ENCODE results near the gene COX7B2. TPM values are rescaled to one million over a fixed set of nuclear protein-coding genes. Genes with fewer than 3 reads are reported as not detected.

COX7B2 gene
- total and polyA plus RNA-seq, 4 donors: not detected

GRCh38 chr4:46908148-46908547 is 897 bp downstream of the COX7B2 start:
- Histone ChIP-seq H3K36me3 (ENCODE audit: control insufficient read depth in 4 of 4, insufficient read depth in 4 of 4, low read length in 4 of 4) (no peaks in the 10 kb centered on the region), H3K9ac (ENCODE audit: insufficient read depth in 1 of 2, low read length in 2 of 2) (no peak overlapping the region), H3K9me3 (ENCODE audit: control insufficient read depth in 4 of 4, insufficient read depth in 3 of 4, low read length in 3 of 4) (no peaks in the 10 kb centered on the region), H3K27ac (ENCODE audit: low read depth in 1 of 2, low read length in 1 of 2) (no peak overlapping the region), H3K27me3 (ENCODE audit: control insufficient read depth in 3 of 3, insufficient read depth in 3 of 3, low read length in 2 of 3) (no peaks in the 10 kb centered on the region), H3K4me3 (no peak overlapping the region), H3K4me1 (ENCODE audit: control insufficient read depth in 5 of 5, insufficient read depth in 5 of 5, low read length in 5 of 5) (no peaks in the 10 kb centered on the region)
- no peak for TF ChIP-seq CTCF (IDR thresholded peaks at IDR 0.05; ENCODE audit: control extremely low read depth, extremely low read depth)
- 82 to 88% methylated on average over 4 of the region's 4 CpGs for WGBS, 2 donors
- no peak for DNase-seq
- ATAC-seq (ENCODE audit: insufficient read depth, low FRiP score): no peak

- ATAC-seq (ENCODE audit: insufficient read depth, low FRiP score): no peak
- no peak overlapping the region for H3K9ac ChIP-seq (ENCODE audit: insufficient read depth in 1 of 2, low read length in 2 of 2)
- H3K36me3 ChIP-seq (ENCODE audit: control insufficient read depth in 4 of 4, insufficient read depth in 4 of 4, low read length in 4 of 4): no peaks in the 10 kb centered on the region
- peaks cover 0 to 3% (median 0%) of the 10 kb centered on the region in 3 donors for H3K27me3 ChIP-seq (ENCODE audit: control insufficient read depth in 3 of 3, insufficient read depth in 3 of 3, low read length in 2 of 3)
- H3K4me1 ChIP-seq (ENCODE audit: control insufficient read depth in 5 of 5, insufficient read depth in 5 of 5, low read length in 5 of 5): no peaks in the 10 kb centered on the region
- DNase-seq: peak in 2 of 3 donors; percentile 3 to 11
- no peak overlapping the region for H3K4me3 ChIP-seq
- H3K27ac ChIP-seq (ENCODE audit: low read depth in 1 of 2, low read length in 1 of 2): no peak overlapping the region
- no peak for TF ChIP-seq CTCF (IDR thresholded peaks at IDR 0.05; ENCODE audit: control extremely low read depth, extremely low read depth)
- WGBS, 2 donors: 65 to 80% methylated on average over 1 of the region's 1 CpG
- H3K9me3 ChIP-seq (ENCODE audit: control insufficient read depth in 4 of 4, insufficient read depth in 3 of 4, low read length in 3 of 4): no peaks in the 10 kb centered on the region
Measured at GRCh38 chr4:46900082-46900481, 9.0 kb downstream of the COX7B2 start.

- ATAC-seq (ENCODE audit: insufficient read depth, low FRiP score) (no peak), DNase-seq (no peak)
- no peak overlapping the region for H3K9ac ChIP-seq (ENCODE audit: insufficient read depth in 1 of 2, low read length in 2 of 2)
- H3K36me3 ChIP-seq (ENCODE audit: control insufficient read depth in 4 of 4, insufficient read depth in 4 of 4, low read length in 4 of 4): no peaks in the 10 kb centered on the region
- no peak overlapping the region for H3K4me3 ChIP-seq
- H3K27me3 ChIP-seq (ENCODE audit: control insufficient read depth in 3 of 3, insufficient read depth in 3 of 3, low read length in 2 of 3): peaks cover 0 to 3% (median 0%) of the 10 kb centered on the region in 3 donors
- TF ChIP-seq CTCF (IDR thresholded peaks at IDR 0.05; ENCODE audit: control extremely low read depth, extremely low read depth): no peak
- H3K27ac ChIP-seq (ENCODE audit: low read depth in 1 of 2, low read length in 1 of 2): no peak overlapping the region
- H3K4me1 ChIP-seq (ENCODE audit: control insufficient read depth in 5 of 5, insufficient read depth in 5 of 5, low read length in 5 of 5): no peaks in the 10 kb centered on the region
- H3K9me3 ChIP-seq (ENCODE audit: control insufficient read depth in 4 of 4, insufficient read depth in 3 of 4, low read length in 3 of 4): no peaks in the 10 kb centered on the region
- 20 to 34% methylated on average over 5 of the region's 5 CpGs for WGBS, 2 donors
Measured at GRCh38 chr4:46894826-46895225, 14.2 kb downstream of the COX7B2 start.

GRCh38 chr4:46890056-46890455 is 19.0 kb downstream of the COX7B2 start:
- H3K9ac ChIP-seq (ENCODE audit: insufficient read depth in 1 of 2, low read length in 2 of 2): no peak overlapping the region
- peak; percentile 46 to 94 (median 89) for DNase-seq
- 59 to 77% methylated on average over 2 of the region's 2 CpGs for WGBS, 2 donors
- peaks cover 0 to 3% (median 0%) of the 10 kb centered on the region in 5 donors for H3K4me1 ChIP-seq (ENCODE audit: control insufficient read depth in 5 of 5, insufficient read depth in 5 of 5, low read length in 5 of 5)
- no peaks in the 10 kb centered on the region for H3K9me3 ChIP-seq (ENCODE audit: control insufficient read depth in 4 of 4, insufficient read depth in 3 of 4, low read length in 3 of 4)
- no peak for TF ChIP-seq CTCF (IDR thresholded peaks at IDR 0.05; ENCODE audit: control extremely low read depth, extremely low read depth)
- no peaks in the 10 kb centered on the region for H3K36me3 ChIP-seq (ENCODE audit: control insufficient read depth in 4 of 4, insufficient read depth in 4 of 4, low read length in 4 of 4)
- no peaks in the 10 kb centered on the region for H3K27me3 ChIP-seq (ENCODE audit: control insufficient read depth in 3 of 3, insufficient read depth in 3 of 3, low read length in 2 of 3)
- no peak overlapping the region for H3K27ac ChIP-seq (ENCODE audit: low read depth in 1 of 2, low read length in 1 of 2)
- no peak for ATAC-seq (ENCODE audit: insufficient read depth, low FRiP score)
- H3K4me3 ChIP-seq: no peak overlapping the region
